DMS114 treated with DMSO at 0.1 percent for 48 hours (cell line): ENCODE measurements around the gene OR5C1.
"Not testable (repeated sequence)": the region's sequence is repeated elsewhere in the genome, so short reads cannot be mapped to it uniquely, and the experiment has no call there.

ENCODE experiments used
- DNase-seq: peaks from one replicate; lab custom pipeline; 2025; ENCODE audit not compliant: unreplicated experiment; lab: John Stamatoyannopoulos, UW

The OR5C1 gene

GRCh38 chr9:122788831-122789230, at the start of gene OR5C1:
Gene OR5C1 (plus strand): TSS chr9:122788933. CDS start chr9:122788933, 0 bp downstream.
- no peak for DNase-seq

GRCh38 chr9:122742003-122742402, 46.7 kb upstream of the OR5C1 start, which contains the start of gene OR1L6:
Gene OR1L6 (plus strand): TSS chr9:122742303. CDS start chr9:122749848, 7,545 bp downstream.
- no peak for DNase-seq

GRCh38 chr9:122754825-122755224, 33.9 kb upstream of the OR5C1 start:
- DNase-seq, result no peak

GRCh38 chr9:122767817-122768216, 20.9 kb upstream of the OR5C1 start:
- no peak for DNase-seq

GRCh38 chr9:122777052-122777451, 11.7 kb upstream of the OR5C1 start:
- no peak for DNase-seq

GRCh38 chr9:122777935-122778627, 10.7 kb upstream of the OR5C1 start:
- DNase-seq, result no peak

GRCh38 chr9:122779181-122779580, 9.6 kb upstream of the OR5C1 start:
- DNase-seq, result no peak

- no peak for DNase-seq
These were observed 8.7 kb upstream of the OR5C1 start for GRCh38 chr9:122780026-122780425.

- DNase-seq, result no peak
These were observed 7.1 kb upstream of the OR5C1 start for GRCh38 chr9:122781671-122782070.

- no peak for DNase-seq
These were observed 3.5 kb upstream of the OR5C1 start for GRCh38 chr9:122785269-122785668.

GRCh38 chr9:122786338-122786737, 2.4 kb upstream of the OR5C1 start:
- no peak for DNase-seq

- DNase-seq, result no peak
These were observed 718 bp downstream of the OR5C1 start for GRCh38 chr9:122789256-122790046.

GRCh38 chr9:122791872-122792669, 3.3 kb downstream of the OR5C1 start:
- no peak for DNase-seq

- no peak for DNase-seq
These were observed 8.8 kb downstream of the OR5C1 start for GRCh38 chr9:122797316-122798063.

- no peak for DNase-seq
These were observed 11.6 kb downstream of the OR5C1 start, which contains the start of gene OR1K1 for GRCh38 chr9:122800066-122801060. Gene OR1K1 (plus strand): TSS chr9:122800123. CDS start chr9:122800123, 0 bp downstream.

GRCh38 chr9:122806661-122807060, 17.9 kb downstream of the OR5C1 start:
- DNase-seq, result no peak

GRCh38 chr9:122807271-122807900, 18.7 kb downstream of the OR5C1 start:
- no peak for DNase-seq

- DNase-seq, result no peak
These were observed 19.4 kb downstream of the OR5C1 start for GRCh38 chr9:122808141-122808540.

GRCh38 chr9:122809261-122809660, 20.5 kb downstream of the OR5C1 start:
- not testable (repeated sequence) for DNase-seq
